MV-4-11 (cell line): ENCODE results near the gene GJC1.
"Not testable (repeated sequence)": the region's sequence is repeated elsewhere in the genome, so short reads cannot be mapped to it uniquely, and the experiment has no call there.

ENCODE experiments used
- DNase-seq: peaks from one replicate; lab custom pipeline; 2025; lab: John Stamatoyannopoulos, UW

The GJC1 gene

DNA sequence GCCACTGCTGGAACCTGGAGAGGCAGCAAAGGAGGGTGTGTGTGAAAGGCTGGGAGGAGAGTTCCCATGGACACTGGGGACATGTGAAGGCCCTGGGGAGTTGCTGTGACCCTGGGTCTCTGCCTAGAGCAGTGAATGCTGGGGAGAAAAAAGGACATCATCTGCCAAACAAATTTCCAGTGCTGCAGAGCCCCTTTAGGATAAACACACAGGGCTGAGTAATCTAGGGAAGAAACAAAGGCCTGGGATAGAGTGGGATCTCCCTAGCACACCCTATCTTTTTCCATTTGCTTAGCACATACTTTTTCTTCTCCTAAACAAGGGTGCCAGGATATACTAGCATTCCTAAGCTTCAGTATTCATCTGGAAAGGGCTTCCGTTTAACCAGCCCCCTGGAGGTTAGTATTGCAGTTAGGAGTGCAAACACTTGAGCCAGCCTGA is 14.3 kb upstream of the GJC1 start:
- DNase-seq = no peak

DNA sequence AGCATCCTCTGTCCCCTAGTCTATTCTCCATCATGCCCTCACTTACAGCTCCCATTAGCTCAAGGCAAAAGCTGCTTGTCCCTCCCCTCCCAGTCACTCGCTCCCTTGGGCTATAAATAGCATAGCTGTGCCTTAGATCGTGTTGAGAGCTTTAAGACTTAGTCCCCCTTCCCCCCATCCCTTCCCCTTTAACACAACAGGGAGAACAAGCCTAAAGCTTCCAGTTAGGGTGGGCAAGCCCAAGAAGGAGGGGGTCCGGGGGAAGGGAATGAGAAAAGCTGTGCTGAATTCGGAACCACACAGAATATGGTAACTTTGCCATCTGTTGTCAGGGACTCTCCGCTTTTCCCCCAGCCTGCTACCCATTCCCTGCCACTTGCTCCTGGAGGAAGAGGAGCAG is 12.7 kb upstream of the GJC1 start:
- no peak for DNase-seq

DNA sequence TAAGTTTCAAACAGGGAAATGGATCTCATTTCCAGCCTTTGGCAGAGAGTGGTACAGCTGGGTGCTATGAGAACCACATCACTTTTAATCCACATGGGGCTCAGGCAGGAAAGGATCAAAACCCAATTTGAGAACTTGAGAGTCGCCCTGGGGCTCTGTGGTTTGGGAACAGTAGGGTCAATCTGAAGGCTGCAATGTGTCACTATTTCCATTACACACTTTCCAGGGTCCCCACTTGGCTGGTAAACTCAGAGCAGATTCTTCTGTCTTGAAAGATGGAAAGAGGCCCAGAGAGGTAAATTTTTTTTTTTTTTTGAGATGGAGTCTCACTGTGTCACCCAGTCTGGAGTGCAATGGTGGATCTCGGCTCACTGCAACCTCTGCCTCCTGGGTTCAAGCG is 10.8 kb upstream of the GJC1 start:
- peak; percentile 60 for DNase-seq

DNA sequence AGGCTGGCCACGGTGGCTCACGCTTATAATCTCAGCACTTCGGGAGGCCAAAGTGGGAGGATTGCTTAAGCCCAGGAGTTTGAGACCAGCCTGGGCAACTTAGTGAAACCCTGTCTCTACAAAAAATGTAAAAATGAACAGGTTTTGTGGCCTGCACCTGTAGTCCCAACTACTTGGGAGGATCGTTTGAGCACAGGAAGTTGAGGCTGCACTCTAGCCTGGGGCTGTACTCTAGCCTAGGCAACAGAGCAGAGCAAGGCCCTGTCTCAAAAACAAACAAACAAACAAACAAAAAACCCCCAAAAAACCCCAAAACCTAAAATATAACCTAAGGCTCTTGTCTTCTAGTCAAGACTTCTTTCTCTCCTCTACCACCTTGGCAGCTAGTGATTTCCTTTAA is 10.2 kb upstream of the GJC1 start:
- DNase-seq = no peak

DNA sequence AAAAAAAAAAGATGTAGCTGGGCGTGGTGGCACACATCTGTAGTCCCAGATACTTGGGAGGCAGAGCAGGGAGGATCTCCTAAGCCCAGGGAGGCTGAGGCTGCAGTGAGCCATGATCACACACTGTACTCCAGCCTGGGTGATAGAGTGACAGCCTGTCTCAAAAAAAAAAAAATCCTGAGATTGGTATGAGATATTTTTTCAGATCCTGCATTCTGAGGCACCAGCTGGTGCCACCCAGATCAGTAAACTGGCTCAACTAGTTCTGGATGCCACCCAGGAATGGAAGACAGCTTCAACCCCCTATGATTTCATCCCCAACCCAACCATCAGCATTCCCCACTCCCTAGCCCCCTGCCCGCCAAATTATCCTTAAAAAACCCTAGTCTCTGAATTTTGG is 7.1 kb upstream of the GJC1 start:
- no peak for DNase-seq

DNA sequence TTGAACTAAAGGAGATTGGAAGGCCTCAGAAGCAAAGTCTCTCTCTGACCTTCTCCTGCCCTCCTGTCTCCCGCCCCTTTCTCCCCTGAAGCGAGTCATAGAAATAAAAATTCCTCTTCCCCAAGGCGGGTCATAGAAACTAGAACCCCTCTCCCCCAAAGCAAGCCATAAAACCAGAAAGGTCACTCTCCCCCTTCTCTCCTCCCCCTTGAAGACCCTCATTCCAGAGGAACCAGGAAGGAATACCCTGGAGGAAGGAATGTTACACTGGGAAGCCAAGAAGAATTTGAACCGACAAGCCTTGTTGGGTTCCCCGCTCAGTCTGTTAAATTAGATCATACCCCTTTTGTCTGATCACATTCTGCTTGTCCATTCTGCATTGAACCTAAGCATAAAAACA is 2.7 kb upstream of the GJC1 start:
- DNase-seq = no peak

DNA sequence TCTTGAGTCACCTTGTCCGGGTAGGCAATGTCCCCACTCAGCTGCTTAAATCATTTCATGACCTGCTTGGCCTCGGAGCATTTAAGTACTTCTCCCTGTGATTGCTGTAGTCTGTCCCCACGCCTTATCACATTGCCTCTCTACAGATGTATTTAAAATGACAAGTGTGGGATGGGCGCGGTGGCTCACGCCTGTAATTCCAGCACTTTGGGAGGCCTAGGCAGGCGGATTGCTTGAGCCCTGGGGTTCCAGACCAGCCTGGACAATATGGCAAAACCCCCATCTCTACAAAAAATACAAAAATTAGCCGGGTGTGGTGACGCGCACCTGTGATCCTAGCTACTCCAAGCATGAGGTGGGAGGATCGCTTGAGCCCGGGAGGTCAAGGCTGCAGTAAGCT is 1.3 kb upstream of the GJC1 start:
- no peak for DNase-seq

DNA sequence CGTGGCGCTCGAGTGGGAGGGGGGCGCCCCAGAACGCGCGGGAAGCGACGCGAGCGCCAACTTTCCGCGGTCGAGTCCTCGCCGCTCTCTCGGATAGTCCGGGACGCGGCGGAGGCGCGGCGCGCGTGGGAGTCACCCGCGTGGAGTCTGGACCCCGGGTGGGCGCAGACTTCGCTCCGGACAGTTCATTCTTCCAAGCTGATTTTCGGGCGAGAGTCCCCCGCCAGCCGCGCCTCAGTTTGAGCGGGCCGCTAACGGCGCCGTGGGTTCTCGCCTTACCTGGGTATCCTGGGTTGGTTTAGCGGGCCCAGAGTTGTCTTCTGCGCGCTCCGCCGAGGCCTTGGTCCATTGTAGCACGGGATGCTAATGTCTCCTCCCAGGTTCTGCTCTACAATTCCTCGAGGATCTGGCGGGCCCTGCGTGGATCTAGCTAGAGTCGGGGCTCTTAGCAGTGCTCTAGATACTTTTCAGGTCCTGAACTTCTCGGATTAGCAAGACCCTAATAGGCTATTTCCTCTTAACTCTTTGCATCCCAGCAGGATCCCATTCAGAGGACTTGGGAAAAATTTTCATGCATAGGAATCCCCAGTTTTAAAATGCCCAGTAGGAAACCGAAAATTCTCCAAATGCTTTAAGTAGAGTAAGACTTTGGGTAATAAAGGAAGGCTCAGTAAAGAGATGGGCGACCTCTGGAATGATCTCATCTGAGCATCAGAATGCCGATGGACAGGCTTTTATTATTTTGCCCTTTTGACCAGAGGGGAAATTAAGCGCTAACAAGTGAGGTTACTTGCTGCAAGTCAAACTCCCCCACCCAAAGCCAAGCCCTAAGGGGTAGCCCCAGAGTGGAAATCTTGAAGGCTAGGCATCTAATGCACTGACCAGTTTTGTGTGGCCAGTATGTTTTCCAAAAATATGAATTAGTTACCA is 537 bp upstream of the GJC1 start:
- no peak for DNase-seq

DNA sequence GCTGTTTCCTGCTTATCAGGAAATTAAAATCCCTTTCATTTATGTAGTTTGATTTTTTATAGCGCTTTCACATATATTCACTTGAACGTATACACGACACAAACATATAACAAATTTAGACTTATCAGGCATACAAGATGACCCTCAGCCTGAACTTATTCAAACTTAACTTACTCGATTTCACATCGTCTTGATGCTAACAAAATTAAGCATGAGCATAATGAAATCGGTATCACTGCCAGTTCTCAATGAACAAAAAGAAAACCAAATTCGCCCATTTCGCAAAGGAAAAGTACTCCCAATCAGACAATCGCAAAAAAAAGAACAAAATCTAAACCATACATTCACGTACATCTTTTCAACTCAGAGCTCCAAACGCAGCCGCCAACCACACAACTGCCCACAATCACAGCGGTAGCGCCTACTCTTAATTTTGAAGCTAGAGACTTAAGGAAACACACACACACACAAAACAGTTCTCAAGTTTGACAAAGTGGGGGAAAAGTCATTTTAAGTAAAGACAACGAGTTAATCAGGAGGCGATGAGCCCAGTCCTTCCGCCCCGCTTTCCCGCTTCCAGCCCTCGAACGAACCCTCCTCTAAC is 1.1 kb downstream of the GJC1 start:
- DNase-seq = no peak

DNA sequence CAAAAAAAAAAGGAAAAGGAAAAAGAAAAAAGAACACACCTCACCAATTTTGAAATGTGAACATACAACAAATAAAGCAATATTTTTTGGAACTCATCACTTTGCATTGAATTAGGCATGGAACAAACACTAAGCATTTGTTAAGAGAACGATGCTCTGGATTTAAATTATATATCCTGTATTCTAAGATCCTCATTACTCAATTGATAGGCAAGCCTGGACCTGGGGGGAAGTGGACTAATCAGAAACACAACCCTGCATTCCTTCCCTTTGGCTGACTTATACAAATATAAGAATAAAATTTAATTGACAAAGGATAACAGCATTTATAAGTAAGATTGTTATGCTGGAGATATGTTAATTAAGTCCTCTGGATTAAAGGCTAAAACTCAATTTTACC is 2.2 kb downstream of the GJC1 start:
- no peak for DNase-seq

DNA sequence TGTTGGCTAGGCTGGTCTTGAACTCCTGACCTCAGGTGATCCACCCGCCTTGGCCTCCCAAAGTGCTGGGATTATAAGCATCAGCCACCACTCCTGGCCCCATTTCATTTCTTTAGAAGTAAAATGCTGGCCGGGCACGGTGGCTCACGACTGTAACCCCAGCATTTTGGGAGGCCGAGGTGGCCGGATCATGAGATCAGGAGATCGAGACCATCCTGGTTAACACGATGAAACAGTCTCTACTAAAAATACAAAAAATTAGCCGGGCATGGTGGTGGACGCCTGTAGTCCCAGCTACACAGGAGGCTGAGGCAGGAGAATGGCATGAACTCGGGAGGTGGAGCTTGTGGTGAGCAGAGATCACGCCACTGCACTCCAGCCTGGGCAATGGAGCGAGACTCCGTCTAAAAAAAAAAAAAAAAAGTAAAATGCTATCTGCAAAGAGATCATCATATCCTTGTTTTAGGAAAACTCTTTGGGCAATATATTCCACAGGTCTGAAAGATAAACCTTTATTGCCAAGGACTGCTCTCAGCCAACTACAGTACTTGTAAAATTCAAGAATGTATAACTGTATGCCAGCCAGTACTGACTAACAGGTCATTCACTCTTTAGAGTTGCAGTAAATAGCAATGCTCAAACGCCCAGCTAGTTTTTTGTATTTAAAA is 3.8 kb downstream of the GJC1 start:
- DNase-seq = no peak

DNA sequence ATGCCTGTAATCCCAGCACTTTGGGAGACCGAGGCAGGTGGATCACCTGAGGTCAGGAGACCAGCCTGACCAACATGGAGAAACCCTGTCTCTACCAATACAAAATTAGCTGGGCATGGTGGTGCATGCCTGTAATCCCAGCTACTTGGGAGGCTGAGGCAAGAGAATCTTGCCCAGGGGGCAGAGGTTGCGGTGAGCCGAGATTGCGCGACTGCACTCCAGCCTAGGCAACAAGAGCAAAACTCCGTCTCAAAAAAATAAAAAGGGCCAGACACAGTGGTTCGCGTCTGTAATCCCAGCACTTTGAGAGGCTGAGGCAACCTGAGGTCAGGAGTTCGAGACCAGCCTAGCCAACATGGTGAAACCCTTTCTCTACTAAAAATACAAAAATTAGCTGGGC is 4.9 kb downstream of the GJC1 start:
- not testable (repeated sequence) for DNase-seq

DNA sequence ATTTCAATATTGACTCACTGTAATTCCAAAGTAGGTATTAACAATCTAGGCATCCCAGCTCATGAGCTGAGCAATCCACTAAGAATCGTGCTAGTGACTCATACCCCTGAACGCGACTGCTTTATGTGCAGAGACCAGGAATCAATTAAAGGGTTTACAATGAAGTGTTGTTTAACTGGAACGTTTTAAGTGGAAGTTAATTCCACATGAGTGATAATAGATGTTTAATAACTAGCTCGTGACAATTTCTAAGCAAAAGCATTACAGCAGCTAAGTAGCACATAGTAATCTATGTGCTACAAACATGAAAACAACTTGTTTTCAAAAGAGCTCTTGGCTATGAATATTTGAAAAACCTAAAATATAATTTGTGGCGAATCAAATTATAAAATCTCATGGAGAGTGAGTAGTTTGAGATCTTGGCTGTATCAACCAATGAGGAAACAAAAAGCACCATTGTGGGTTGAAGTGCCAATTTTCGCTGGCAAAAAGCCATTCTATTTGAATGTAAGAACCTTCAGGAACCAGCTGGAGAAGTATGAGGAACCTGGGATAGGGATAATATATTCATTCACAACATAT is 9.4 kb downstream of the GJC1 start:
- DNase-seq = no peak

DNA sequence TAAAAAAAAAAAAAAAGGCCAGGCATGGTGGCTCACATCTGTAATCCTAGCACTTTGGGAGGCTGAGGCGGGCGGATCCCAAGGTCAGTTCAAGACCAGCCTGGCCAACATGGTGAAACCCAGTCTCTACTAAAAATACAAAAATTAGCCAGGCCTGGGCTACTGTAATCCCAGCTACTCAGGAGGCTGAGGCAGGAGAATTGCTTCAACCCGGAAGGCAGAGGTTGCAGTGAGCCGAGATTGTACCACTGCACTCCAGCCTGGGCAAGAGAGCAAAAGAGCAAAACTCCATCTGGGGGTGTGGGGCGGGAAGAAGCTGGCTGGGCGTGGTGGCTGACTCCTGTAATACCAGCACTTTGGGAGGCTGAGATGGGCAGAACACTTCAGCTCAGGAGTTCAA is 11.6 kb downstream of the GJC1 start:
- not testable (repeated sequence) for DNase-seq

DNA sequence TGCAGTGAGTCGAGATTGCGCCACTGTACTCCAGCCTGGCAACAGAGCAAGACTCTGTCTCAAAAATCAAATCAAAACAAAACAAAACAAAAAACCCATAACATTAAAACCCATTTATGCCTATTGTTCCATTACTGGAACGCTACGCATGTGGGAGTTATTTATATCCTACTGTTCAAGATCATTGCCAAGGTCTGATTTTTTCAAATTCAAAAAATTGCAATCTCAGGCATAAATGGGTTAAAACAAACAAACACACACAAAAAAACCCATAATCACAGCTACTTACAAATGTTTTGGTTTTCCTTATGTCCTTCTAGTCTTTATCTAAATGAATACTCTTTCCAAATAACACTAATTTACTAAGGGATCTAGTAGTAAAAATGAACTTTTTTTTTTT is 17.8 kb downstream of the GJC1 start:
- no peak for DNase-seq

DNA sequence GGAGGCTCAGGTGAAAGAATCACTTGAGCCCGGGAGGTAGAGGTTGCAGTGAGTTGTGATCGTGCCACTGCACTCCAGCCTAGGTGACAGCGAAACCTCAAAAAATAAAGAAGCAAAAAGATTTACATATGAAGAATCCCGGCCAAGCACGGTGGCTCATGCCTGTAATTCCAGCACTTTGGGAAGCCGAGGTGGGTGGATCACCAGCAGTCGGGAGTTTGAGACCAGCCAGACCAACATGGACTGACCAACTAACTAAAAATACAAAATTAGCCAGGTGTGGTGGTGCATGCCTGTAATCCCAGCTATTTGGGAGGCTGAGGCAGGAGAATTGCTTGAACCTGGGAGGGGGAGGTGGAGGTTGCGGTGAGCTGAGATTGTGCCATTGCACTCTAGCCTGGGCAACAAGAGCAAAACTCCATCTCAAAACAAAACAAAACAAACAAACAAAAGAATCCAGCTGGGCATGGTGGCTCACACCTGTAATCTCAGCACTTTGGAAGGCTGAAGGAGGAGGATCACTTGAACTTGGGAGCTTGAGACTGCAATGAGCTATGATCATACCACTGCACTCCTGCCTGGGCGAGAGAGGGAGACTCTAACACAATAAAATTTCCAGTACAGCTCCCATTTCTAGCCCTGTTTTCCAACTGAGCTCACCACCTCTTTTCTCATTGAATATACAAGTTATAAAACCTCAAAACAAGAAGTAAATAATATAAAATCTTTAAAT is 21.3 kb downstream of the GJC1 start:
- not testable (repeated sequence) for DNase-seq

DNA sequence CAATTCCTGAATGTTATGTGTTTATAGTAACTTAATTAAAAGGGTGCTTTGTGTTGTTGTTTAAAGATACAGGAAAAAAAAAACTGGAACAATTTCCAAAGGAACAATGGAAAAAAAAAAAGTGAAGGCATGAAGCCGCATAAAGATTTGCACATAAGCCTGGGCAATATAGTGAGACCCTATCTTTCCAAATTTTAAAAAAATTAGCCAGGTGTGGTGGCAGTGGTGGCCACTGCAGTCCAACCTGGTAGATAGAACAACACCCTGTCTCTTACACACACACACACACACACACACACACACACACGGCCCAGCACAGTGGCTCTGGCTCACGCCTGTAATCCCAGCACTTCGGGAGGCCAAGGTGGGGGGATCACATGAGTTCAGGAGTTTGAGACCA is 21.9 kb downstream of the GJC1 start:
- DNase-seq = no peak

DNA sequence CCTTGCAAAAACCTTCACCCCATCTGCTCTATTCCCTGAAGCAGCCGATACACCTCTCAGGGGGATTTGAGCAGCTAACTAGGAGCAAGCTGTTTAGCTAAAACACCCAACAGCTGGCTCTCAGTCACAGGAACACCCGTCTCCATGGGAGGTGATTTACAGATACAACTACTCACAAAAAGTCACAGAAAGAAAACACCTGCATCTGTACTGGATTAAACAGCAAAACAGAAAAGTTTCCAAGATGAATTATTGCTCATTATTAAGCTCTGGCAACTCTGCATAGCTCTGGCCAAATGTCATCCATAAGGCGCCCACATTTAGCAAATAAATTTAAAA is 22.3 kb downstream of the GJC1 start:
- no peak for DNase-seq

DNA sequence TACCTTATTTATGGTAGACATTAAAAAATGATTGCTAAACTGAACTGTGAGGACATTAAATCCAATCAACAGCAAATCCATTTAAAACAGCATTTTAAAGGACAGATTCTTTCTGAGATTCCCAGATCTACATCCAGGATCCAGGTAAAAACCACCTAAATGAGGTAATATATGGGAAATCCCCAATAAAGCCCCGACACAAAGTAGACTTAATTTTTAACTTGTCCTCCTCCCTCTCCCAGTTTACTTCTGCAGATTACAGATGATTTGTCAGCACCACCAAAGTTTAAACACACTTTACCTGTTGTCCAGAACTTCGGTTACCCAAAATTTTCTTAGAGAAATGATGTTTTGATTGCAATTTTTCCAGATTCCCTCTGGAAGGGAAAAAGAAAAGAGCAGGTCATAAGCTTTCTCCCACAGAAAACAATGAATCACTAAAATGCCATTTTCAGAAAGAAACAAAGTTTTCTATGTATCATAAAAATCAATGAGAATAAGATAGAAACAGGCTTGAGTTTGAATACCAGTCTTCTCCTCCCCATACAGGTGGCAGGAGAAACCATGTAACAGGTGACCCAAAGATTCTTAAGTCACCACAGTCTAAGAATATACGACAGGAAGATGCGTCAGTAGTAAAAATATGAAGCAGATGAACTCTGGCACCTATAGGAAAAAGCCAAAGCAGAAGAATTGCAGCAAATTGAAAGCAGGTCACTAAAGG is 22.8 kb downstream of the GJC1 start:
- DNase-seq = no peak

DNA sequence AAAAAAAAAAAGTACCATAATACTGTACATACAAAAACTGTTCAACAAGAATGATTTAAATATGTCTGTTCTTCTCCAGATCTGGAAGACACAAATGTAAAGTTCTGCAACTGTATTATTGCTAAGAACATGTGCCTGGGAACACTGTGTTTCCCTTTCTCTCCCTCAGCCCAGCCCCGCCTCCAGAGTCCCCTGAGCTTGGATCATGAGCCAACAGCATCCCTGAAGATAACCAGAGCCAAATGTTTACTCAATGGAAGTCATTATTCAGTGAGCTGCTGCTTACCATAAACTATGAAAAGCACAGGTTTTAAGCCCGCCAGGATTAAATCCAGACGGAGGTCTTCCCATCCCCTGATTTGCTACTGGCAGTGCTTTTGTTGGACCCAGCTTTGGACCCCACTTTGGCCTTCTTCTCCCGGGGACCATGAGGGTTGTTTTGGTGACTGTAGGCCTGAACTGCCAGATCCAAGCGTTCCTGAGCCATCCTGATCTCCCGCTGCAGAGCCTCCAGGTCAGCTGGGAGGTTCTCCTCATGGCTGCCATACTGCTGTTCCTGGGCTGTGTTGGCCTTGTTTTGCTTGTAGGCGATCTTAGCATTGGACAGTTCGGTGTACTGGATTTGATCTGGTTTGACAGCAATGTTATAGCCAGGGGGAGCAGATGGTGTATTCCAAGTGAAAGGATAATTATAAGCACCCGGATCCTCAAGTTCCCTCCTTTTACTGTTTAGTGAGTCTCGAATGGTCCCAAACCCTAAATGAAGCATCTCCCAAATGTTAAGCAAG is 25.6 kb downstream of the GJC1 start:
- DNase-seq = no peak

DNA sequence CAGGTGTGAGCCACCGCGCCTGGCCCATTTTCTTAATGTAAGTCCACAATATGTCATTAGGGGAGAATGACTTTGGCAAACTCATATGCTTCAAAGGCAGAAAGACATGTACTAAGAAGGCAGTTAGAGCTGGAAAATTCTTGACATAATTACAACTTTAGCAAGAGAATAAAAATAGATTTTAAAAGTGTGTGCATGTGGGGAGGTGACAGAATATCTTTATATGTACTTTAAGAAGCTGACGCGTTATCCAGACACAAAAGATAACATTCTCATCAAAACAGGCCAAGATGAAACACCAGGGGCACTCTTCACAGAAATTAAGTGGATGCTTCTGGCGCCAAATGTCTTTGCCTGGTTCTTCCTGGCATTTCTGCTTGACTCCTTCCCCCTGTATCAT is 28.2 kb downstream of the GJC1 start:
- DNase-seq = no peak
